PFSK-1 (cell line): ENCODE data around the gene HYAL1.

Experiments used
- POLR2AphosphoS5 ChIP-seq: IDR thresholded peaks from 2 replicates; pipeline ENCODE4 v1.6.1; 2012; ENCODE audit warnings: low read depth, mild to moderate bottlenecking, control low read depth, low read length, moderate library complexity
- SIN3A ChIP-seq: IDR thresholded peaks from 2 replicates; pipeline ENCODE4 v1.6.1; 2012; ENCODE audit warnings: mild to moderate bottlenecking, low read length, moderate library complexity, borderline replicate concordance; ENCODE audit not compliant: insufficient read depth
- TAF1 ChIP-seq: IDR thresholded peaks from 2 replicates; pipeline ENCODE4 v1.6.1; 2012; ENCODE audit warnings: low read length, control low read depth, borderline replicate concordance; ENCODE audit not compliant: insufficient read depth
- TF ChIP-seq, protein P1 (sequence below), 2 experiments: IDR thresholded peaks; 2 replicates each; pipeline versions ENCODE4 v1.6.1 to v1.8.0; 2011 to 2012; ENCODE audit warnings: low read depth in 2 of 2, low read length in 2 of 2, control low read depth in 1 of 2, inconsistent platforms in 1 of 2, mild to moderate bottlenecking in 1 of 2, moderate library complexity in 1 of 2; ENCODE audit not compliant: insufficient read depth in 1 of 2

DNA sequence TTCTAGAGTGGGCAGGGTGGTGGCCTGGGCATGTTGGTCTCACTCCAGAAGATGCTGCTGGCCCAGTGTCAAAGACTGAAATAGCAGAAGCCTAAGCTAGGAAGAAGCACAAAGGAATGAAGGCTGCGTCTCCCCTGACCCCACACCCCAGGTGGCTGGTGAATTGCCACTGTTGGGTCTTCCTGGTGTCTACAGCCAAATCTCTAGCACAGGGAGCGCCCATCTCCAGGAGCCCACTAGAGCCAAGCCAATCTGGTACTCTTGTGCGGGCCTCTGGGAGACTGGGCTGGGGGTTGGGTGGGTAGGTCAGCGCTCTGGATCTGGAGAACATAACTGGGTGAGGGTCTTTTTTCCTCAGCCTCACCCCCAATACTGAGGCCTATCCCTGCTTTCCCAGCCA is 23.8 kb upstream of the HYAL1 start:
- no peak for TF ChIP-seq SIN3A
- no peak for TF ChIP-seq TAF1
- TF ChIP-seq POLR2AphosphoS5: no peak
- TF ChIP-seq, protein P1, sequence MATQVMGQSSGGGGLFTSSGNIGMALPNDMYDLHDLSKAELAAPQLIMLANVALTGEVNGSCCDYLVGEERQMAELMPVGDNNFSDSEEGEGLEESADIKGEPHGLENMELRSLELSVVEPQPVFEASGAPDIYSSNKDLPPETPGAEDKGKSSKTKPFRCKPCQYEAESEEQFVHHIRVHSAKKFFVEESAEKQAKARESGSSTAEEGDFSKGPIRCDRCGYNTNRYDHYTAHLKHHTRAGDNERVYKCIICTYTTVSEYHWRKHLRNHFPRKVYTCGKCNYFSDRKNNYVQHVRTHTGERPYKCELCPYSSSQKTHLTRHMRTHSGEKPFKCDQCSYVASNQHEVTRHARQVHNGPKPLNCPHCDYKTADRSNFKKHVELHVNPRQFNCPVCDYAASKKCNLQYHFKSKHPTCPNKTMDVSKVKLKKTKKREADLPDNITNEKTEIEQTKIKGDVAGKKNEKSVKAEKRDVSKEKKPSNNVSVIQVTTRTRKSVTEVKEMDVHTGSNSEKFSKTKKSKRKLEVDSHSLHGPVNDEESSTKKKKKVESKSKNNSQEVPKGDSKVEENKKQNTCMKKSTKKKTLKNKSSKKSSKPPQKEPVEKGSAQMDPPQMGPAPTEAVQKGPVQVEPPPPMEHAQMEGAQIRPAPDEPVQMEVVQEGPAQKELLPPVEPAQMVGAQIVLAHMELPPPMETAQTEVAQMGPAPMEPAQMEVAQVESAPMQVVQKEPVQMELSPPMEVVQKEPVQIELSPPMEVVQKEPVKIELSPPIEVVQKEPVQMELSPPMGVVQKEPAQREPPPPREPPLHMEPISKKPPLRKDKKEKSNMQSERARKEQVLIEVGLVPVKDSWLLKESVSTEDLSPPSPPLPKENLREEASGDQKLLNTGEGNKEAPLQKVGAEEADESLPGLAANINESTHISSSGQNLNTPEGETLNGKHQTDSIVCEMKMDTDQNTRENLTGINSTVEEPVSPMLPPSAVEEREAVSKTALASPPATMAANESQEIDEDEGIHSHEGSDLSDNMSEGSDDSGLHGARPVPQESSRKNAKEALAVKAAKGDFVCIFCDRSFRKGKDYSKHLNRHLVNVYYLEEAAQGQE (IDR thresholded peaks at IDR 0.05; ENCODE audit: insufficient read depth in 1 of 2, low read depth in 2 of 2, low read length in 2 of 2): no peak
